GM12865 (cell line): ENCODE measurements around the gene SPEG.

Experiments
- DNase-seq: peaks from one replicate; pipeline ENCODE4 v3.0.0; 2010; ENCODE audit warnings: low read depth
- H3K4me3 ChIP-seq: 2 replicates; pipeline ENCODE4 v1.5.1; 2011; ENCODE audit warnings: mild to moderate bottlenecking, low read depth, low read length, control low read depth
- CTCF ChIP-seq: IDR thresholded peaks from 2 replicates; pipeline ENCODE4 v1.5.1; 2011; ENCODE audit warnings: low read length, control low read depth, low read depth, inconsistent platforms; ENCODE audit not compliant: insufficient read depth; ENCODE audit errors: missing control alignments

SPEG gene

GRCh38 chr2:219513787-219514186 lies 79.1 kb downstream of the SPEG start:
- DNase-seq: no peak
- TF ChIP-seq CTCF: no peak
- no peak overlapping the region for H3K4me3 ChIP-seq

GRCh38 chr2:219514196-219514761 lies 79.6 kb downstream of the SPEG start, which contains the start of gene ASIC4:
Gene ASIC4, plus strand, starts transcription at chr2:219514482. Its CDS starts 243 bp downstream, at chr2:219514725.
- TF ChIP-seq CTCF: no peak
- DNase-seq: no peak
- H3K4me3 ChIP-seq: no peak within 1 kb of the TSS

- no peak for DNase-seq
- TF ChIP-seq CTCF: no peak
- H3K4me3 ChIP-seq: no peak overlapping the region
These were observed 80.2 kb downstream of the SPEG start for GRCh38 chr2:219514836-219515235.

GRCh38 chr2:219515874-219516629 lies 81.4 kb downstream of the SPEG start:
- TF ChIP-seq CTCF: no peak
- H3K4me3 ChIP-seq: no peak overlapping the region
- DNase-seq: no peak

- no peak for DNase-seq
- no peak overlapping the region for H3K4me3 ChIP-seq
- no peak for TF ChIP-seq CTCF
These were observed 82.2 kb downstream of the SPEG start for GRCh38 chr2:219516888-219517287.

- no peak for DNase-seq
- no peak overlapping the region for H3K4me3 ChIP-seq
- no peak for TF ChIP-seq CTCF
These were observed 83.5 kb downstream of the SPEG start for GRCh38 chr2:219517954-219518778.
